OCI-LY1 (cell line): Measurements from ENCODE around the gene SCN8A.

Experiments
- H2AFZ ChIP-seq: fragments of 200-600 bp; sonication (generic), shearing (Covaris generic); 2 replicates; pipeline ENCODE4 v1.6.0; 2014; ENCODE audit warnings: antibody characterized with exemption, mild to moderate bottlenecking, low read length
- H3F3A ChIP-seq: fragments of 200-600 bp; sonication (generic), shearing (Covaris generic); 2 replicates; pipeline ENCODE4 v1.6.0; 2014; ENCODE audit warnings: mild to moderate bottlenecking, antibody characterized with exemption, low read length, moderate library complexity; ENCODE audit not compliant: insufficient read depth
- H3K27ac ChIP-seq: fragments of 200-600 bp; sonication (generic); 2 replicates; pipeline ENCODE4 v1.5.1; 2014; ENCODE audit warnings: low read length, mixed run types, mild to moderate bottlenecking, low read depth; ENCODE audit not compliant: poor library complexity, severe bottlenecking
- H3K27me3 ChIP-seq: fragments of 200-600 bp; sonication (generic); 2 replicates; pipeline ENCODE4 v1.6.0; 2014; ENCODE audit warnings: antibody characterized with exemption, mild to moderate bottlenecking, low read length, moderate library complexity; ENCODE audit not compliant: insufficient read depth
- H3K36me3 ChIP-seq: fragments of 200-600 bp; sonication (generic); 2 replicates; pipeline ENCODE4 v1.6.1; 2014; ENCODE audit warnings: mild to moderate bottlenecking, antibody characterized with exemption, low read length, moderate library complexity, mixed read lengths; ENCODE audit not compliant: insufficient read depth
- H3K4me1 ChIP-seq: fragments of 200-600 bp; sonication (generic); 2 replicates; pipeline ENCODE4 v1.5.1; 2014; ENCODE audit warnings: mild to moderate bottlenecking, low read length, moderate library complexity; ENCODE audit not compliant: insufficient read depth, severe bottlenecking
- H3K4me2 ChIP-seq: fragments of 200-600 bp; sonication (generic), shearing (Covaris generic); 2 replicates; pipeline ENCODE4 v1.6.1; 2014; ENCODE audit warnings: low read length
- H3K4me3 ChIP-seq: fragments of 200-600 bp; sonication (generic); 2 replicates; pipeline ENCODE4 v1.5.1; 2014; ENCODE audit warnings: low read length, low read depth, mild to moderate bottlenecking, mixed read lengths; ENCODE audit not compliant: poor library complexity, severe bottlenecking
- H3K79me2 ChIP-seq: fragments of 200-600 bp; shearing (Covaris generic); 2 replicates; pipeline ENCODE4 v1.6.1; 2016; ENCODE audit warnings: mixed run types, low read length, mixed read lengths; ENCODE audit not compliant: insufficient read depth
- H3K9ac ChIP-seq: fragments of 200-600 bp; sonication (generic), shearing (Covaris generic); 2 replicates; pipeline ENCODE4 v1.6.1; 2014; ENCODE audit warnings: mild to moderate bottlenecking, low read length, mixed read lengths
- H3K9me2 ChIP-seq: fragments of 200-600 bp; sonication (generic), shearing (Covaris generic); 2 replicates; pipeline ENCODE4 v1.6.1; 2014; ENCODE audit warnings: low read depth, mild to moderate bottlenecking, low read length, mixed read lengths
- H3K9me3 ChIP-seq: fragments of 200-600 bp; shearing (Covaris generic); 2 replicates; pipeline ENCODE4 v1.6.1; 2014; ENCODE audit warnings: low read length, mixed read lengths
- H4K20me1 ChIP-seq: fragments of 200-600 bp; sonication (generic), shearing (Covaris generic); 2 replicates; pipeline ENCODE4 v1.6.0; 2016; ENCODE audit warnings: mild to moderate bottlenecking, low read length; ENCODE audit not compliant: insufficient read depth
- CTCF ChIP-seq: fragments of 200-600 bp; sonication (generic), shearing (Covaris generic); IDR thresholded peaks from 2 replicates; pipeline ENCODE4 v1.5.1; 2017; ENCODE audit warnings: mild to moderate bottlenecking, antibody characterized with exemption, low read length, moderate library complexity, mixed read lengths
- EZH2 ChIP-seq: fragments of 200-600 bp; sonication (generic), shearing (Covaris generic); IDR thresholded peaks from 2 replicates; pipeline ENCODE4 v1.8.0; 2017; ENCODE audit warnings: borderline replicate concordance, mixed run types, mild to moderate bottlenecking, antibody characterized with exemption, low read length, moderate library complexity, mixed read lengths

SCN8A gene

GRCh38 chr12:51818086-51818485 is 227.1 kb downstream of the SCN8A start:
- H3K9ac ChIP-seq = no peak overlapping the region
- H3F3A ChIP-seq = no peaks in the 10 kb centered on the region
- H3K9me3 ChIP-seq = no peaks in the 10 kb centered on the region
- no peaks in the 10 kb centered on the region for H3K9me2 ChIP-seq
- no peak overlapping the region for H3K4me3 ChIP-seq
- no peaks in the 10 kb centered on the region; the same call in 1 of the 2 replicates for H3K27me3 ChIP-seq
- H3K4me2 ChIP-seq = no peak overlapping the region
- no peaks in the 10 kb centered on the region for H3K79me2 ChIP-seq
- H3K27ac ChIP-seq = no peak overlapping the region
- TF ChIP-seq CTCF (no peak), EZH2 (no peak)
- H3K4me1 ChIP-seq = no peaks in the 10 kb centered on the region
- no peaks in the 10 kb centered on the region for H4K20me1 ChIP-seq
- H2AFZ ChIP-seq = no peak overlapping the region
- no peaks in the 10 kb centered on the region for H3K36me3 ChIP-seq

GRCh38 chr12:51818566-51819300 is 227.7 kb downstream of the SCN8A start:
- no peak overlapping the region for H3K4me2 ChIP-seq
- no peaks in the 10 kb centered on the region; the same call in 1 of the 2 replicates for H3K27me3 ChIP-seq
- H3K4me1 ChIP-seq = no peaks in the 10 kb centered on the region
- no peak overlapping the region for H3K27ac ChIP-seq
- no peaks in the 10 kb centered on the region for H3K36me3 ChIP-seq
- no peaks in the 10 kb centered on the region for H3K9me2 ChIP-seq
- no peaks in the 10 kb centered on the region for H4K20me1 ChIP-seq
- TF ChIP-seq CTCF (no peak), EZH2 (no peak)
- no peak overlapping the region for H3K9ac ChIP-seq
- no peak overlapping the region for H3K4me3 ChIP-seq
- H3F3A ChIP-seq = no peaks in the 10 kb centered on the region
- no peaks in the 10 kb centered on the region for H3K9me3 ChIP-seq
- no peak overlapping the region for H2AFZ ChIP-seq
- H3K79me2 ChIP-seq = no peaks in the 10 kb centered on the region

- no peaks in the 10 kb centered on the region for H3F3A ChIP-seq
- H3K27me3 ChIP-seq = no peaks in the 10 kb centered on the region; the same call in 1 of the 2 replicates
- H3K27ac ChIP-seq = no peak overlapping the region
- H3K4me3 ChIP-seq = no peak overlapping the region
- no peaks in the 10 kb centered on the region for H3K36me3 ChIP-seq
- no peak overlapping the region for H2AFZ ChIP-seq
- no peak overlapping the region for H3K9ac ChIP-seq
- H3K79me2 ChIP-seq = no peaks in the 10 kb centered on the region
- TF ChIP-seq EZH2 (no peak), CTCF (no peak)
- no peaks in the 10 kb centered on the region for H3K9me3 ChIP-seq
- no peaks in the 10 kb centered on the region for H4K20me1 ChIP-seq
- H3K4me2 ChIP-seq = 0 out of 2 replicates have a peak overlapping the region, but pooled peaks have one; percentile 41
- H3K4me1 ChIP-seq = no peaks in the 10 kb centered on the region
- H3K9me2 ChIP-seq = no peaks in the 10 kb centered on the region
Measured at GRCh38 chr12:51819736-51820525, 228.9 kb downstream of the SCN8A start.
